ENCODE results near the gene DCTPP1.

GRCh38 chr16:30456302-30456701 is 26.5 kb upstream of the DCTPP1 start:
- TF ChIP-seq CTCF (conservative IDR thresholded peaks at IDR 0.05) (no peak), EZH2 (IDR thresholded peaks at IDR 0.05; ENCODE audit: low read depth) (no peak)

Measured in PC-9 (cell line).